ENCODE measurements around the gene KANSL3.
"Not testable (repeated sequence)": the region's sequence is repeated elsewhere in the genome, so short reads cannot be mapped to it uniquely, and the experiment has no call there.

Gene KANSL3

DNA sequence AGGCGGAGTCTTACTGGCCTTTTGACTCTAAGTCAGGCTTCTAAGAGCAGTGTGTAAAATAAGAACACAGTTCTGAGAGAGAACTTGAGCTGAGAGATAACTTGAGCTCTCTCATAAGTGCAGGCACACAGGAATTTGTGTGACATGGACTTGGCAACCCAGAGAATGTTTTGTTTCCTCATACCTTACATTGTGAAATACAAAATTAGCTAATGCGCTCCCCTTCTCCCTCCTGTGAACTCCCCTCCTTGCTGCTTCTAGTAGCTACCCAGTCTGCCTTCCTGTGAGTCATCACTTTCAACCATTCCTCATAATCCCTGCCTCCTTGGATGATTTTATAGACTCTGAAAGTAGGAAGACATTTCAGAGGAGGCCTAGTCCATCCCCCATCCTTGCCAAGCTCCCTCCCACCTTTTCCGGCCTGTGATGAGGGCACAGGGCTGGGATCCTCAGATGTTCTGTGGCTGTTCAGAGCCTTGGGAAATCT, 27.0 kb upstream of the KANSL3 start:
- no peak for TF ChIP-seq POLR2A (IDR thresholded peaks at IDR 0.05; ENCODE audit: low read length)
- TF ChIP-seq GATA1 (IDR thresholded peaks at IDR 0.05; ENCODE audit: low read depth, low read length) = no peak
- no peak for DNase-seq

- DNase-seq = no peak
- TF ChIP-seq GATA1 (IDR thresholded peaks at IDR 0.05; ENCODE audit: low read depth, low read length) (no peak), POLR2A (IDR thresholded peaks at IDR 0.05; ENCODE audit: low read length) (no peak)
Observed at GRCh38 chr2:96664366-96664925, 26.3 kb upstream of the KANSL3 start.

DNA sequence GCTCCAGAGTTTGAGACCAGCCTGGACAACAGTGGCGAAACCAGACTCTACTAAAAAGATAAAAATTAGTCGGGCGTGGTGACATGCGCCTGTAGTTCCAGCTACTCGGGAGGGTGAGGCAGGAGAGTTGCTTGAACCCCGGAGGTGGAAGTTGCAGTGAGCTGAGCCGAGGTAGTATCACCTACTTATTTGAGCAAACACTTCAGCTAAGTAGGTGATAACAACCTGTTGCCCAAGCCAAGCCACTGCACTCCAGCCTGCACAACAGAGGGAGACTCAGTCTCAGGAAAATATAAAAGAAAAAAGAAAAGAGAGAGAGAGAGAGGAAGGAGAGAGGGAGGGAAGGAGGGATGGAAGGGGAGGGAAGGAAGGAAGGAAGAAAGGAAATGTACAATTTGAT, 25.7 kb upstream of the KANSL3 start:
- TF ChIP-seq POLR2A (IDR thresholded peaks at IDR 0.05; ENCODE audit: low read length) (no peak), GATA1 (IDR thresholded peaks at IDR 0.05; ENCODE audit: low read depth, low read length) (no peak)
- no peak for DNase-seq

DNA sequence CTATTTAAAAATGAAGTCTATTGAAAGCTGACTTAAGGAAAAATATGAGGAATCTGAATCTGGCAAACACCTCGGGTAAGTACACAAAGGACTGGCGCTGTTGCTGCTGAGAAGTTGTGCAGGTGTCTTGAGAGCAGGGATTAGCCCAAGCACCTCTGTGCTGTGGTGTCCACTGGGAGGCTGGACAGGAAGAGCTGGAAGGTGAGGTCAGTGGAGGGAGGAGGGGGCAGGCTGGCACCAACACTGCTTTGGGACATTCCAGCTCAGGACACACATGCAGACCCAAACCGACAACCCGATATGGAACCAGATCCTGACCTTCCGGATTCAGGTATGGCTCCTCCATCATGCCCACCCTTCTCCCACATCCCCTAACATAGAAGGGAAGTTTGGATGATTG, 25.1 kb upstream of the KANSL3 start:
- no peak for DNase-seq
- TF ChIP-seq GATA1 (IDR thresholded peaks at IDR 0.05; ENCODE audit: low read depth, low read length) (no peak), POLR2A (IDR thresholded peaks at IDR 0.05; ENCODE audit: low read length) (no peak)

GRCh38 chr2:96662360-96662759, 24.2 kb upstream of the KANSL3 start:
- no peak for DNase-seq
- TF ChIP-seq GATA1 (IDR thresholded peaks at IDR 0.05; ENCODE audit: low read depth, low read length) (no peak), POLR2A (IDR thresholded peaks at IDR 0.05; ENCODE audit: low read length) (no peak)

DNA sequence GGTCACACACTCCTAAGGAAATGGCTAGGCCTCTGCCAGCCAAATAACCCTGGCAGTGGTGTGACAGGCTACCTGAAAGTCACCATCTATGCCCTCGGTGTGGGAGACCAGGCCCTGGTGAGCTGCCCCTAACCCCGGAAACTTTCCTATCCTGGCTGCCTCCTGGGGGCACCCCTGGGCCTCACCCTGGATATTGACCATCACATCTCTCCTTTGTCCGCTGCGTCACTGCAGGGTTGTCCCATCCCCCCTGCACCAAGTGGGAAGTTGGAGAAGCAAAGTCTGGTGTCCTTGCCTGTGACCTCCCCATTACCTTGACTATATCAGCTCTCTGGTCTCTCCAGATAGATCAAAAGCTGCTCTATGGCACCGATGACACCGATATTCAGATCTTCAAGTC, 23.2 kb upstream of the KANSL3 start:
- no peak for DNase-seq
- TF ChIP-seq POLR2A (IDR thresholded peaks at IDR 0.05; ENCODE audit: low read length) (no peak), GATA1 (IDR thresholded peaks at IDR 0.05; ENCODE audit: low read depth, low read length) (no peak)

DNA sequence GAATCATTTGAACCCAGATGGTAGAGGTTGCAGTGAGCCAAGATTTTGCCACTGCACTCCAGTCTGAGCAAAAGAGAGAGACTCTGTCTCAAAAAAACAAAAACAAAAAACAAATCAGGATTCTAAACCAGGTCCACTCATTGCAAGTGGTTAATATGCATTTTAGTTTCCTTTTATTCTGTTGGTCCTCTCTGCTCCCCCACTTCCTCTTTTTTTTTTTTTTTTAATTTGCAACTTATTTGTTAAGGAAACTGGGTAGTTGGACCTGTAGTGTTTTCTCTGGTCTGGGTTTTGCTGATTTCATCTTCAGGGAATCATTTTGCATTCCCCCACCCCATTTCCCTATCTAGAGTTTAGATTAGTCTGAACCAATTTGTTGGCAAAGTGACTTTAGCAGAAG, 18.4 kb upstream of the KANSL3 start:
- TF ChIP-seq GATA1 (IDR thresholded peaks at IDR 0.05; ENCODE audit: low read depth, low read length) = no peak
- no peak for TF ChIP-seq POLR2A (IDR thresholded peaks at IDR 0.05; ENCODE audit: low read length)
- no peak for DNase-seq

GRCh38 chr2:96655526-96655925, 17.4 kb upstream of the KANSL3 start:
- TF ChIP-seq GATA1 (IDR thresholded peaks at IDR 0.05; ENCODE audit: low read depth, low read length) = no peak
- TF ChIP-seq POLR2A (IDR thresholded peaks at IDR 0.05; ENCODE audit: low read length) = no peak
- DNase-seq = no peak

- DNase-seq = not testable (repeated sequence)
Observed at GRCh38 chr2:96654791-96655190, 16.7 kb upstream of the KANSL3 start.

DNA sequence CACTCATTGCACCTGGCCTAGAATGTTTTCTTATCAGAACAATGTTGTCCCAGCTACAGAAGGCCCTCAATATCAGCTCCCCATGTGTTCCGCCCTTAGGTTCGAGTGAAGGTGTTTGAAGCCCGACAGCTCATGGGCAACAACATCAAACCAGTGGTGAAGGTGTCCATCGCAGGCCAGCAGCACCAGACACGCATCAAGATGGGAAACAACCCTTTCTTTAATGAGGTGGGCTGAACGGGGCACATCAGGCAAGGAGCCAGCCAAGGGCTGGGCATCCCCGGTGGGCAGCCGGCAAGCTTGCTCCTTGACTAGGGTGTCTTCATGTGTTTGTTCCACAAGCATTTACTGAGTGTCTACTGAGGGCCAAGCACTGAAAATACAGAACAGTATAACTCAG, 13.7 kb upstream of the KANSL3 start:
- DNase-seq = no peak
- no peak for TF ChIP-seq GATA1 (IDR thresholded peaks at IDR 0.05; ENCODE audit: low read depth, low read length)
- TF ChIP-seq POLR2A (IDR thresholded peaks at IDR 0.05; ENCODE audit: low read length) = no peak

DNA sequence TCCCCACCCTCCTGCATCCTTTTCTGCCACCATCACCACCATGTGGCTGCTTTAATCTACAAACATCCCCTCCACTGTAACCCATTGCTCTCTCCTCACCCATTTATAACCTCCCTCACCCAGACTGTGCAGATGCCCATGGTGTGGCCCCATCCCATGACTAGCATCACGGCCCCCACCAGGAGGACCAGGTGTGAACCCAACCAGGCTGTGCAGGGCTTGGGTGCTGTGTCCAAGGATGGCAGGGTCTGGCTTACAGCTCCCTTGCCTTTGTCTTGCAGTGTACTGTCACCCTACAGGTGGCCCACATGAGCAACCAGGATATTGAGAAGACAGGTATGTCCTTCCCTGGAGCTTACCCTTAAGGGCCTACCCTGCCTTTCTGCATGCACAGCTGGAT, 11.2 kb upstream of the KANSL3 start:
- TF ChIP-seq GATA1 (IDR thresholded peaks at IDR 0.05; ENCODE audit: low read depth, low read length) (no peak), POLR2A (IDR thresholded peaks at IDR 0.05; ENCODE audit: low read length) (no peak)
- no peak for DNase-seq

DNA sequence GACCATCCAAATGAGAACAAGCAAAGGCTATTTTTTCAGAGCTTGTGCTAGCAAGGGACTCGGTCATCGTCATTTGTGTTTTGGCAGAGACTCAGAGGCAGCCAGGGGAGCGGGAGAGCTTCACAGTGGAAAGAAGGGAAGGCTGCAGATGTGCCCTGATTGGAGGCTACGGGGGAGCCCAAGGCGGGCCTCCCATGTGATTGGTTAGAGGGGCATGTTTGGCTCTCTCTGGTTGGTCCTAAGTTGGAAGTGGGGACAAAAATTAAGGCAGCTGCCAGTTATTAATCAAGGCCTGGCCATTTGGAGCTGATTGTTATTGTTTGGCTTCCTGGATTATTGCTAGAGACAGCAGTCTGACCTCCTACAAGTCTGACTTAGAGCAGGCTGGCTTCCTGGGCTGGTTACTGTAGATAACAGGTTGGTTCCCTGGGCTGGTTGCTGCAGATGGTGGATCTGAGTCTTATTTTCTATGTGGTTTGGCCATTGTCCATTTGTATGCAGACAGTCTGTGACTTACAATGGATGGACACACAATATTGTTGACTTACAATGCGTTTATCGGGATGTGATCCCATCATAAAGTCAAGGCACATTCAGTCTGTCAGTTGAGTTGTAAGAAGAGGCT, 10.3 kb upstream of the KANSL3 start:
- TF ChIP-seq GATA1 (IDR thresholded peaks at IDR 0.05; ENCODE audit: low read depth, low read length) (no peak), POLR2A (IDR thresholded peaks at IDR 0.05; ENCODE audit: low read length) (no peak)
- DNase-seq = peak in 1 of 2 experiments; percentile 35

GRCh38 chr2:96647681-96648080, 9.6 kb upstream of the KANSL3 start:
- TF ChIP-seq POLR2A (IDR thresholded peaks at IDR 0.05; ENCODE audit: low read length) (no peak), GATA1 (IDR thresholded peaks at IDR 0.05; ENCODE audit: low read depth, low read length) (no peak)
- DNase-seq = no peak

DNA sequence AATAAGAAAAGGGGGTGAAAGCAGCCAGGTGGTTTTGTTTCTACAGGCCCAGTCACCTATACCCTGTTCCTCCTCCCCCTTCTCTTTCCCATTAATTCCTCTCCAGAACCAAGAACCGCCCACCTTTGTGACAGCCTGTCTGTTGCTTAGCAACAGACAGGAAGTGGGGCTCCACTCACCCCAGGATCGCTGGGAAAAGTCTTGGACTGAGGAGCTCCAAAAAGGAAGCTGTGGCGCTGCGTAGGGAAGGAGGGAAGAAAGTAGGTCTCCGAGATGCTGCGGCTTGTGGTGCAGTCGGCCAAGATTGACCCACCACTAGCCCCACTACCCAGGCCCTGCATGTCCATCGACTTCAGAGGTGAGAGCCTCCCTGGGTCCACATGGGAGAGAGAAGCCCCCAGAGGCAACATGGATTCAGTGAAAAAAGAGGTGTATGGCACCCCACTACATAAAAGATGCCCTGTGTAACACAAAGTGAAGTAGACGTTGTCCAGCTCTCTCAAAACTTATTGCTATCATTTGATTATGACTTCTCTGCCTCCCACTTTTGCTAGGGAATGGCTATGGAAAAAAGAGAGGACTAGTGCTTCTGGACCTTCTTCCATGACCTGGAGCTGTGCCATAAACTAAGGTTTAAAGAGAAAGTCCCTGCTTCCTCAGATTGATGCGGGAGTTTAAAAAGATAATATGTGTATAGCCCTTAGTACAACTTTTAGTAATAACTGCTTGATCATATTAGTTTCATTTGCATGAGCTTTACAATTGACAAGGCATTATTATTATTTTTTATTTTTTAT, 4.7 kb upstream of the KANSL3 start, which contains the start of gene FER1L5:
Gene FER1L5, plus strand, starts transcription at position 201 of the 797 bp plus-strand sequence. Its CDS starts 73 bp downstream, at position 274.
- TF ChIP-seq POLR2A (IDR thresholded peaks at IDR 0.05; ENCODE audit: low read length) (no peak), GATA1 (IDR thresholded peaks at IDR 0.05; ENCODE audit: low read depth, low read length) (no peak)
- no peak for DNase-seq

Measured in erythroblast (primary cell).